Pulmonary artery endothelial cell (primary cell): ENCODE results near the gene ADGRG1. TPM values are rescaled to one million over a fixed set of nuclear protein-coding genes. Genes with fewer than 3 reads are reported as not detected.

Experiments
- DNase-seq: peaks from one replicate; pipeline ENCODE4 v3.0.0-alpha.2; 2011; ENCODE audit warnings: low read depth, low spot score
- total RNA-seq: library from RNA; depleted of rRNA; stranded (reverse); fragments of >200 nt; gene quantifications from 2 replicates; pipeline ENCODE4 v1.2.3, GENCODE V29; 2014

Gene ADGRG1
- total RNA-seq, 1 donor from 2014 or later = 22.8 TPM

DNA sequence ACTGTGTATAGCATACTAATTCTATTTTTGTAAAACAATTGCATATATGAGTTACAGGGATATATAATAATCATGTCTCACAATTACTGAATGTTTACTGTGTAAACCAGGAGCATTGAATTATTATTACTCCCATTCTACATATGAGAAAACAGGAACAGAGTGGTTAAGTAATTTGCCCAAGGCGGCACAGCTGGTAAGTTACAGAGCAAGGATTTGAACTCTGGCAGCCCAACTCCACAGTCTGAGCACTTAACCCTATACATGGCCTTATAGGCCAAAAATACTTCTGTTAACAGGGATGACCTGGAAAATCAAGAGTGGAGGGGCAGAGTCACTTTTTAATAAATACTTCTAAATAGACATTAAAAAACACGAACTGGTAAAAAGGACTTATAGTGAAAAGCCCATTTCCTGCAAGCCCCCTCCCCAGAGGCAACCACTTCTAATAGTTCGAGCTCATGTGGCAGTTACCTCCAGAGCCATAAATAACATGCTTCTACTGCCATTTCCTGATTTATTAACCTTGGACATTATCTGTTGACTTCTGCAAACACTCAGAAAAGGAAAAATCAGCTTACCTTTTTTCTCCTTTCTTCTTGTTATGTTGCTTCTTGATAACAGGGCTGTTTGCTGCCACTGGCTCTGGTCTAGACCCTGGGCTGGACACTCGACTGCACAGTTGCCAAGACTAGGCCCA is 22.1 kb upstream of the ADGRG1 start:
- DNase-seq = no peak

DNA sequence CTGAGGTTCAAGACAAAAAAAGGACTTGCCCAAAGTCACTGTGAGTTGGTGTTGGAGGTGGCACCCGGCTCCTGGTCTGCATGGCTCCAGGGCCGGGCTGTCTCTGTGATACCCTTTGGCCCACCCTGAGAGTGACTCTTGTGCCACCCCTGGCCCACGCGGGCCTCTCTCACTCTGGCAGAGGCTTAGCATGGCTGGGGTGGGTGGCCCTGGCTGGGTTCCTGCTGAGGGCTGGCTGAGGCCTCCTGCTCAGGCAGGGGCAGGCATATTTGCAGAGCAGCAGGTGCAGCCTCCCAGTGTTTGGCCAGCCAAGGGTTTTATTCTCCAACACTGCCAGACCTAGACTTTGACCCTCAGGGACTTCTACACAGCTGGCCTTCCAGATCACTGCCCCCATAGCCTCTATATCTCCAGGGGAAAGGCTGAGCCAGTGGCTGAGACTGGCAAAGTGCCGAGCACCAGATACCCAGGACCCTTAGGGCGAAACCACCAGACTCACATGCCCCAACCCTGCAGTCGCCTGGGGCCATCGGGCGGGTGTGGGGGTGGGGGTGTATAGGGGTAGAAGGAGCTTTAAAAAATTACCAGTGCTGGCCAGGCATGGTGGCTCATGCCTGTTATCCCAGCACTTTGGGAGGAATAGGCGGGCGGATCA is 21.5 kb upstream of the ADGRG1 start:
- DNase-seq = no peak

DNA sequence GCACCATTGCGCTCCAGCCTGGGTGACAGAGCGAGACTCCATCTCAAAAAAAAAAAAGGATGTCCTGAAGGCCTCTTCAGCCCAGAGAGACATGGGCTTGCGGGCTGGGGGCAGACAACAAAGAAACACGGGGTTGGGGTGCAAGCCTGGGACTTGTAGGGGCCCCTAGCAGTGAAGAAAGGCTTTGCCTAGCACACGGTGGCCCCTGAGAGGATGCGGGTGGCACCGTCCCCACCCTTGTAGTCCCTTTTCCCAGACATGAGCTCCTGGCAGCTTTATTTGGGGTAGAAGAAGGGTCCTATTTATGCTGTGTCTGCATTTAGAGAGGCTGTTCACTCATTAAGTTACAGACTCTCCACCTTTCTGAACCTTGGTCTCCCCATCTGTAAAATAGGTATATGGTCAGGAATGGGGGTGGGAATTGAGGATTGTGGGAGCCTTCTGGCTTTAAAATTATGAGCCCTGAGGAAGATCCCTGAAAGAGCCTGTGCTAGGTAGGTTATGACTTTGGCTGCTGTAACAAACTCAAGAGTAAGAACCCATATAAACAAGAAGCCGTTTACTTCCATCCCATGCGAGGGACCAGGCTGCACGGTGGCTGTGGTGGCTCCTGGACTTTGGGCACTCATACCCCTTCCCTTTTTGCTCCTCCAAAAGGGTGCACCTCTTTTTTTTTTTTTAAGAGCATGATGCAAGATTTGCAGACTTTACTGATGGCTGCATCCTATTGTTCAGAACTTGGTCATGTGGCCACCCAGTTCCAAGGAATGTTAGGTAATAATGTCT is 20.6 kb upstream of the ADGRG1 start:
- DNase-seq = no peak

DNA sequence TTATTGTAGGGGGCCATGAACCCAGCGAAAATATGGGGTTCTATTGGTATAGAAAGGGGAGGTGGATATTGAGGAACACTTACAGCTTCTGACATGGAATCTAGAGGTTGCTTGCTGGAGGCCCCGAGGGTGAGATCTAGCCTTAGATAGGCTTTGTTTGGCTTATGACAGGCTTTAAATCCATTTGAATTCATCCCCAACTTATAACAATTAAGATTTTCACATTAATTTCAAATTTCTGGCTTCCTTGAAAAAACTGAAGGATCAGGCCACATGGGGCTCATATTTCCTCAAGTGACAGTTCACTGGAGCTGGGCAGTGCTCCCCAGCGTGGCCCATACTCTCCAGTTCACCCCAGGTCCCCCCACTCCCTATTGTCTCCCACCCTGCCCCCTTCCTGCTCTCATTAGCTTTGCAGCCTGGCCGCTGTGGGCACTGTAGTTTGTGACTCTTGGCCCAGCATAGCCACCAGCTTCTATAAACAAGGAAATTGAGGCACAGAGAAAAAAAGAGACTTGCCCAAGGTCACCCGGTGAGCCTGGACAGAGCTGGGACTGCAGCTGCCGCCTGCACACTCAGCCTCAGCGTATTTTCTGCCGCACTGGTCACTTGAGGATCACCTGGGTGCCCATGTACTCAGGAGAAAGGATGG is 19.8 kb upstream of the ADGRG1 start:
- DNase-seq = no peak

DNA sequence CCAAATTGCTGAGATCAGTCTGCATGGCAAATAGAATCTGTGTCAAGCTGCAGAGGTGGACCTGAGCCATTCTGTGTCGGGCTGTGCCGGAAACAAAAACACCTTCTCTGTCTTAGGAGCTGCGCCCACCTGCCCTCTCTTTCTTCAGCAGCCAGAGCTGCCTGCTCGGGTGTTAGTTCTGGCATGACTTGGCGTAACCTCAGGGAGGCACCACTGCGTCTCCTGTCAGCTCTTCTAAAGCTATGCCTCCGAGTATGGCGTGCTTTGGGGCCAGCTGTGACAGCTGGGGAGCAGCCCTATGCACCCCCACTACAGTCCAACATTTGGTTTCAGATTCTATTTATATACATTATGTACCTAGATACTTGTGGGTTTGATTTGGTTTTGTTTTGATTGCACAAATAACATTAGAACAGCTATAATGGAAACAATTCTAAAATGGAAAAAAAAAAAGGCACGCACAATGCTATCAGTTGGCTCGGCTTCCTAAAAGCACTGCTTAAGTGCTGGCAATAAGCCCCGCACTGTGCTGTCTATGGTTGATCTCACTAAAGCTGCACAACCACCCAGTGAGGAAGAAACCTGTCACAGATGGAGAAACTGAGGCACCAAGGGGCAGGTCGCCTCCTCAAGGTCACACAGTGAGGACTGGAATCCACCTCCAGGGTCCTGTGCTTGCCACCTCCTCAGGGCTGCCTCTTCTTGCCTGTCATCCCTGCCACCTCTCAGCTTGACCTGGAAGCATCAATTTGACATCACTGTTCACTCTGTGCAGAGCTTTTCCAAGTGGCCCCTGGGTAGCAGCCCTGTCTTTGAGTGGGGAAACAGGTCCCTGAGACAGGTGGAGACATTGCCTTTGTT is 18.7 kb upstream of the ADGRG1 start:
- DNase-seq = no peak

DNA sequence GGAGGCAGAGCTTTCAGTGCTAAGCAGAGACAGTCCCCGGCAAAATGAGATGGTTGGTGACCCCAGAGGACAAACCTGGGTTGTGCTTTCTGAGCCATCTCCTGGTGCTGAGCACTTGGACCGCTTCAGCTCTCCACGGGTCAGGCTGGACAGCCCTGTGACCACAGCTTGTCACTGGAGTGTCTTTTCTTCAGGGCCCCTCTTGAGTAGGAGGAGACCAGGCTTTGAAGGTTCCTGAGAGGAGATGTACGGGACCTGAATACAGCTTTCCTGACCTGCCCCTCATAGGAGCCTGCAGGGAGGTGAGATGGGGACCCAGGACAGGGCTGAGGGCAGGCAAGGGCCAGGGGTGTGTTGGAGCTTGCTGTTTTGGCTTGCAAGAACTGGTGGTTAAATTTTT is 17.8 kb upstream of the ADGRG1 start:
- no peak for DNase-seq

DNA sequence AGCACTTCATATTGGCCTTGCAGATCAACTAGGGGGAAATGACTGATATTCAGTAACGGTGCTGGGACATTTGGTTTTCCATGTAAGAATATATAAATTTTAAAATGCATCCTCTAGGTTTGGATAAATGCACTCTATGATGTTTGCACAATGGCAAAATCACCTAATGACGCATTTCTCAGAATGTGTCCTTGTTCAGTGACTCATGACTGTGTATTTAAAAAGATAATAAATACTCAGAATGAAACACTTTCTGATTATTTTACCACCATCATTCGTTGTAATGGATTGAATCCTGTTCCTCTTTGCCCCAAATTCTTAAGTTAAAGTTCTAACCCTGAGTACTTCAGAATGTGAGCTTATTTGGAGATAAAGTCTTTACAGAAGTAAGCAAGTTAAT is 17.2 kb upstream of the ADGRG1 start:
- DNase-seq = no peak

DNA sequence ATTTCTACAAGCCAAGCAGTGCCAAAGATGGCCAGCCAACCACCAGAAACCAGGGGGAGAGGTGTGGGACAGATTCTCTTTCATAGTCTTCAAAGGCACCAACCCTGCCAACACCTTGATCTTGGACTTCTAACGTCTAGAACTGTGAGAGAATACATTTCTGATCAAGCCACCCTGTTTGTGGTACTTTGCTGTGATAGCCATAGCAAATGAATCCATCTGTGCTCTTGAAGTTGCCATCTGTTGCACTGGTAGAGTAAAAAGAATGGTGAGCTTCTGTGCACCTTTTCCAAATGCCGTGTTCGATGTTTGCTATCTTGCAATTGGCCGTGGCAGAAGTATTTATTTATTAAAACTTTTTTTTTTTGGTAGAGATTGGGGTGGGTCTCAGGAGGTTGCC is 16.7 kb upstream of the ADGRG1 start:
- no peak for DNase-seq

DNA sequence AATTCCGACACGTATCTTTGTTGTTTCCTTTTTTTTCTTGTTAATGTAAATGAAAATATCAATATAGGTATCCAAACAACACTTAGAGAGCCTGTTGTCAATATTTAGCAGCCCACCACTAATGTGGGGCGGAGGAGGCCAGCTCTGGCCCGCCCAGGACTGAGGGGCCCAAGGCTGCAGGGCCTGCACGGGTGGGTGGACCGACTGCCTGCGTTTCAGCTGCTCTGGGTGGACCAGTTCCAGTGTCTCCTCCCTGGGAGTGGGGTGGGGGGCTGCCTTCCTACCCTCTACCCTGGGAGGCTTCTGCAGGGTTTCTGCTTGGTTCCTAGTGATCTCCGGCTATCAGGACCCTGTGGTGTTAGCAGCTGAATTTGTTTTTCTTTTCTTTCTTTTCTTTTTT is 15.9 kb upstream of the ADGRG1 start:
- DNase-seq = no peak

DNA sequence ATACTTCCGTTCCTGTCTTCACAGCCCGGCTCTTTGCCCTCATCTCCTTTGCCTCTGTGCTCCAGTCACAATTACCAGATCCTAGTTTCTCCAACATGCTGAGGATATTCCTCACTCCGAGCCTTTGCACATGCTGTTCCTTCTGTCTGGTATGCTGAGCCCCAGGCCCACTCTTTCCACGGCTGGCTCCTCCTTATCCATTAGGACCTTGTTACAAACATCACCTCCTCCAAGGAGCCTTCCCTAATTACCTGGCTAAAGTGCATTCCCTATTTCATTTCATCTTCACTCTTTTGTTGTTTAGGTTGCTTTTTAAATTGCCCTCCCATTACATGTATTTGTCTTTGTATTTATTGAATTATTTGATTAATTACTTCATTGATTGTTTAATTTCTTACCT is 14.9 kb upstream of the ADGRG1 start:
- no peak for DNase-seq

DNA sequence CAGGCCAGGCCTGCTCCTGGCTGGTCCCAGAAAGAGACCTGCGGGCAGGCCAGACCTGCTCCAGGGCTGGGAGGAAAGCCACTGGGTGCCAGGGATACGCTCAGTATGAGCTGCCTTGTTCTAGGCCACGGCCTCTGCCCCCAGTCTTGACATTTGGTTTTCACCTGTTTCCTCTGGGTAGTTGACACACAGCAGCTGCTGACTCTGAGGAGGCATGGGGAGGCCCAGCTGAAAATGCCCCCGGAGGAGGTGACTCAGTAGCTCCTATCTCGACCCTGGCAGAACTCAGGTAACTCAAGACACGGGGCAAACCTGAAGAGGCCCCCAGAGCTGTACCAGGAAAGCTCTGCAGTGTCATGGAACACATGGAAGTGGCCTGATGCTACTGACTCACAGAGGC is 13.9 kb upstream of the ADGRG1 start:
- no peak for DNase-seq

DNA sequence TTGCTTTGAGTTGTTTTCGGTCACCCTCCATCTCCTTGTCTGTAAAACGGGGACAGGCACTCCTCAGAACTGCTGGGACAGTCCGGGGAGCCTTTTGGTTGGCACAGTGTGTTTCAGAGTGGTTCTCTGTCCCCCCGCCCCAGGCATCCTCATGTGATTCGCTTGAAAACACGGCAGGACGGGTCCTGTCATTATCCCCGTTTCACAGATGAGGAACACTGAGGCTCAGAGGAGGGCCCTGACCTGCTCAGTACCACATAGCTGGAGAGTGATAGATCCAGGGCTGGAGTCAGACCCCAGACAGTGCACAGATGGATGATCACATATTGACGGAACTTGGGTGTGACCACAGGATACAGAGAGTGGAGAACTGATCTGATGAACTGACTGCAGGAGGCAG is 13.5 kb upstream of the ADGRG1 start:
- DNase-seq = no peak

DNA sequence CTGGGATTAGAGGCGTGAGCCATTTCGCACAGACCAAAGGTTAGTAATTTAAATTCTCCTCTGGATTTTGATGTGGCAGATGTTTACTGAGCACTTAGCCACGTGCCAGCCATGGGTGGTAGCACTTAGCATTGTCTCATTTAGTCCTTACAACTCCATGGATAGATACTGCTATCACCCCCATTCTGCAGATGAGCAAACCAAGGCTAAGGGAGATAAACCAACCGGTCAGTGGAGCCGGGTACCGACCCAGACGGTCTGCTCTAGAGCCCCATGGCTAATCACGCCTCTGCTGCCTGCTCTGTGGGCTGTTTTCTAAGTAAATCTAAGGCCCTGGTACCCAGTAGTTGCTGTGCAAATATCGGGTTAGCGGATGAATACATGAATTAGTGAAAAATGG is 12.6 kb upstream of the ADGRG1 start:
- no peak for DNase-seq

DNA sequence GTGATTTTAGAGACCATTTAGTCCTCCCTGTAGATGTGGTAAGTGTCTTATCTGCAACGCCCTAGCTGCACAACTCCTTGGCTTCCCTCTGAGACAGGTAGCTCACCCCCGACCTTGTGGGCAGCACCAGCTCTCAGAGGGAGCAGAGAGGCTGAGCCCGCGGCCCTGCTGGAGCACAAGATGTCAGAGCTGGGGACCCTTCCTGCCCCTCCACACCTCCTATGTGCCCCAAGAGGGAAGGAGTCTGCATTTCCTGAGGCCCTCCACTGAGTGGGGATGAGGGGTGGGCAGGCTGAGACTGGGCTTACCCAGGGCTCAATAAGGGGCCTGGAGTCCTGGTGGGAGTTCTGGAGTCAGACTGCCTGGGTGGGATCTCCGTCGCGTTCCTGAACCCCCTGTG is 12.2 kb upstream of the ADGRG1 start:
- DNase-seq = no peak

DNA sequence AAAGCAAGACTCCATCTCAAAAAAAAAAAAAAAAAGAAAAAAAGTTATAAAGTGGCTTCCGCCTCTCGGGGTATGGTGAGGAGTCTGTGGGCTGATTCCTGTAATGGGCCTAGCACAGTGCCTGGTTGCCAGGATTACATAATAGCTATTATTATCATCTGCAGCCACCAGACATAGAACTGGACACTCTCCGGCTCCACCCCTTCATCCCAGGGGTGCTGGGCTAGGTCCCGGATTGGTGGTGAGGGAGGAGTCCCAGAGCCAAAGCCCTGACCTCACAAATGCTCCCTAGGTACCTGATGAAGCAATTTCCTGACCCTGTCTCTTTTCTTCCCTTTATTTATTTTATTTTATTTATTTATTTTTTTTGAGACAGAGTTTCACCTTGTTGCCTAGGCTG is 11.6 kb upstream of the ADGRG1 start:
- DNase-seq = no peak

DNA sequence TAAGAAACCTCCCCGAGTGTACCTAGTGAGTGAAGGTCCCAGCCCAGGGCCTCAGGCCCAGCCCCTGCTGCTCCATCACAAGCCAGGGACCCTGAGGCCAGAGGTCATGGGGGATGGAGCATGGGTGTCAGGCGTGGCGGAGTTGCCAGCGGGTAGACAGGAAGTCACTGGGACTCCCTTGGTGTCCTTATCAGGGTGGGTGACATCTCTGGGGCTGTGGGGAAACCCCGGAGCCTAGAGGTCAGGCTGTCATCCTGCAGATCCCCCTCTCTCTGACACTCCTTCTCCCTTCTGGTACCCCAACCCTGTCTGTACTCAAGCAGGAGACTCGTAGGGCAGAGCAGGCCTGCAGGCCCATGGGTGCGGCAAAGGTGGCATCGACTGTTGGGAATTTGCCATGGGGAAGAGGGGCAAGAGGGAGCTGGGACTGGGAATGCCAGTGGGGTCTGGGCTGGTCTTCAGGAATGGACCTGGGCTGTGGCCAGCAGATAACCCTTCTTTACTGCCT is 10.8 kb upstream of the ADGRG1 start:
- no peak for DNase-seq

DNA sequence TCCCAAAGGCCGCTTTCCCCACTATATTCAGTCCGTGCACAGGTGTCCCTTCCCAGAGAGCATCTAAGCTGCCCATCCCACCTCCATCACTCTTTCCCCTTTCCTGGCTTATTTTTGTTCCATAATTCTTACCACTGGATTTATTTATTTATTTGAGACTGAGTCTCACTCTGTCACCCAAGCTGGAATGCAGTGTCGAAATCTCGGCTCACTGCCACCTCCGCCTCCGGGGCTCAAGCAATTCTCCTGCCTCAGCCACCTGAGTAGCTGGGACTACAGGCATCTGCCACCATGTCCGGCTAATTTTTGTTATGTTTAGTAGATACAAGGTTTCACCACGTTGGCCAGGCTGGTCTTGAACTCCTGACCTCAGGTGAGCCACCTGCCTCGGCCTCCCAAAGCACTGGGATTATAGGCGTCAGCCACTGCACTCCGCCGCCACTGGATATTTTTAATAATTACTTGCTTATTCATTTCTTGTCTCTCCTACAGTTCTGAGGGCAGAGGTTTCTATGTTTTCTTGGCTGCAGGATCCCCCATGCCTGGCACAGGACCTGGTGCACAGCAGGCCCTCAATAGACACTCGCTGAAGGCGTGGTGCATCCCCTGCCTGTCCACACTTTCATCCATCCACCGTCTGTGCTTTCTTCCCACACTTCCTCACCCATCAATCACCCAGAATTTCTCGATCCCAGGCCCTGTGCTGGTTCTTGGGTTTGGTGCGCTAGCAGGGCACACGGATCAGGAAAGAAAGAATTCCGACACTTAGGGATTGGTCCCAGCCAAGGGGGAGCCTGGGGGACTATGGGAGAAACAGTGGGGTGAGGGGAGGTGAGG is 9.9 kb upstream of the ADGRG1 start:
- DNase-seq = no peak

DNA sequence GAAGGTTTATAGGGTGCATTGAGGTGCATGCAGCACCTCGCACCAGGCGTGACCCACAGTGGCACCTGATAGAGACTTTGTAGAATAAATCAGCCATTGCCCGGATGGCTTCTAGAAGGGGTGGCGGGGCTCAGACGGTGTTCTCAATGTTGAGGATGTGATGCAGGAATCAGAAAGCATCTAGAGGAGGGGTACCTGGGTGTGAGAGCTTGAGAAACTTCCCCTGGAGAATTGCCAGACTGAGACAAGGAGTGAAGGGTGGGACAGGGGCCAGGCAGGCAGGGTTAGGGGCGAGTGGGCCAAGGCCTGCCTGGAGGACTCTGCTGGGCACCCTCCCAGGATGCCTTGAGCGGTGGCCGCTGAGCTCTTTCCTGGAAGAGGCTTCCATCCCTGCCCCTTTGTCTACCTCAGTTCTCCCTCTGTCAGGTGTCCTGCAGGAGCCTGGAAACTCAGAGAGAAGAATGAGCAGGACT is 9.3 kb upstream of the ADGRG1 start:
- no peak for DNase-seq

DNA sequence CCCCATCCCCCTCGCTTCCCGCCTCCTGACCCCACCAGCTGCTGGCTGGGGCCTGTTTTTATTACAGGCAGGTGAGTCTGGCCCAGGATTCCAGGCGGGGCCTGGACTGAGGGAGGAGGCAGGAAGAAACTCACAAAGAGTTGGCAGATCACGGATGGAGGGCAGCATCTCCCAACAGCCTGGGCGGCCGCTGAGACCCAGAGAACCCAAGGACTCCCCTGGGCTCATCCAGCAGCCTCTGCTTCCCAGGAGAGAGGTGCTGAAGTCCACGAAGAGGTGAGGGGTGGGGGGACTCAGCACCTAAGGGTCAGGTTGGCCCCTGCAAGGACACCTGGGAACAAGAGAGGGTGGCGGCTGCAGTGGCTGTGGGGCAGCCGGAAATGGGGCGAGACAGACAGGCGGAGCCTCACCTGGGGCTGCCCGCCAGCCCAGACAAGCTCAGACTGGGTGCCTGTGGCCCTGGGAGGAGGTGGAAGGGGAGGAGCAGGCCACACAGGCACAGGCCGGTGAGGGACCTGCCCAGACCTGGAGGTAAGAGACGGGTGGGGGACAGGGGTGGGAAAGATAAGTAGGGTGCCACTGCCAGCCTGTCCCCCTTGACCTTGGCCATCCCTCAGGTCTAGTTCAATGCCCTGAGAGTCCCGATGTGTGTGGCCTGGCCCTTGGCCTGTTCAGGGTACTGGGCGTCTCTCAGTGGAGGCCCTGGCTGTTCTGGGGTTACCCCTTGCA is 8.7 kb upstream of the ADGRG1 start:
- no peak for DNase-seq
